BE2C (cell line): ENCODE data around the gene TSC22D2. TPM values are rescaled to one million over a fixed set of nuclear protein-coding genes. Genes with fewer than 3 reads are reported as not detected.

Experiments used
- DNase-seq: peaks from one replicate; pipeline ENCODE4 v3.0.0-alpha.2; 2020
- H3K27me3 ChIP-seq: fragments of 250-450 bp; sonication (Bioruptor Pico); 2 replicates; pipeline ENCODE4 v1.5.1; 2020; ENCODE audit warnings: mild to moderate bottlenecking
- H3K36me3 ChIP-seq: fragments of 250-450 bp; sonication (Bioruptor Pico); 2 replicates; pipeline ENCODE4 v1.5.1; 2020; ENCODE audit warnings: mild to moderate bottlenecking
- H3K4me1 ChIP-seq: fragments of 250-450 bp; sonication (Bioruptor Pico); 2 replicates; pipeline ENCODE4 v1.5.1; 2020
- H3K4me3 ChIP-seq: 2 replicates; pipeline ENCODE4 v1.5.1; 2011; ENCODE audit warnings: low read depth, low read length
- H3K9me3 ChIP-seq: fragments of 250-450 bp; sonication (Bioruptor Pico); 2 replicates; pipeline ENCODE4 v1.5.1; 2020
- CTCF ChIP-seq: IDR thresholded peaks from 2 replicates; pipeline ENCODE4 v1.5.1; 2012; ENCODE audit warnings: mild to moderate bottlenecking, low read depth, low read length
- polyA plus RNA-seq: library from polyadenylated mRNA; unstranded; fragments of >200 nt; gene quantifications from one replicate; pipeline ENCODE4 v1.2.1, GENCODE V29; 2012; ENCODE audit warnings: low read depth, missing spikeins; ENCODE audit not compliant: insufficient read length, insufficient read depth

TSC22D2 gene
- polyA plus RNA-seq = 8.9 TPM

- H3K9me3 ChIP-seq = no peaks in the 10 kb centered on the region
- peak; percentile 96 for DNase-seq
- H3K36me3 ChIP-seq = peaks cover 5% of the 10 kb centered on the region; the same call in 1 of the 2 replicates
- H3K27me3 ChIP-seq = no peaks in the 10 kb centered on the region
- no peaks in the 10 kb centered on the region for H3K4me1 ChIP-seq
- H3K4me3 ChIP-seq = peak within 1 kb of the TSS; percentile 96
- TF ChIP-seq CTCF = no peak; the same call in 1 of the 2 replicates
Observed at GRCh38 chr3:150408221-150409124, at the start of gene TSC22D2. Gene TSC22D2 (plus strand): TSS chr3:150408298. CDS start chr3:150409351, 1,053 bp downstream.

- no peak for DNase-seq
- H3K4me3 ChIP-seq = no peak overlapping the region
- no peaks in the 10 kb centered on the region for H3K4me1 ChIP-seq
- H3K27me3 ChIP-seq = no peaks in the 10 kb centered on the region
- H3K9me3 ChIP-seq = no peaks in the 10 kb centered on the region
- no peaks in the 10 kb centered on the region for H3K36me3 ChIP-seq
- TF ChIP-seq CTCF = no peak
Observed at GRCh38 chr3:150359381-150359780, 48.7 kb upstream of the TSC22D2 start.

- no peaks in the 10 kb centered on the region for H3K4me1 ChIP-seq
- no peaks in the 10 kb centered on the region for H3K27me3 ChIP-seq
- H3K9me3 ChIP-seq = no peaks in the 10 kb centered on the region
- TF ChIP-seq CTCF = no peak
- H3K4me3 ChIP-seq = no peak overlapping the region
- H3K36me3 ChIP-seq = no peaks in the 10 kb centered on the region
- no peak for DNase-seq
Observed at GRCh38 chr3:150360966-150361365, 47.1 kb upstream of the TSC22D2 start.

GRCh38 chr3:150362515-150363302, 45.4 kb upstream of the TSC22D2 start:
- no peak overlapping the region for H3K4me3 ChIP-seq
- H3K9me3 ChIP-seq = no peaks in the 10 kb centered on the region
- H3K27me3 ChIP-seq = no peaks in the 10 kb centered on the region
- H3K36me3 ChIP-seq = no peaks in the 10 kb centered on the region
- no peak for TF ChIP-seq CTCF
- no peaks in the 10 kb centered on the region for H3K4me1 ChIP-seq
- no peak for DNase-seq

- no peak for DNase-seq
- no peaks in the 10 kb centered on the region for H3K36me3 ChIP-seq
- no peaks in the 10 kb centered on the region for H3K27me3 ChIP-seq
- H3K4me3 ChIP-seq = no peak overlapping the region
- no peak for TF ChIP-seq CTCF
- no peaks in the 10 kb centered on the region for H3K9me3 ChIP-seq
- no peaks in the 10 kb centered on the region for H3K4me1 ChIP-seq
Observed at GRCh38 chr3:150363420-150363819, 44.7 kb upstream of the TSC22D2 start.
